Keratinocyte (primary cell): Measurements from ENCODE around the gene INO80D. TPM values are rescaled to one million over a fixed set of nuclear protein-coding genes. Genes with fewer than 3 reads are reported as not detected.

Source experiments
- DNase-seq: peaks from one replicate; pipeline ENCODE4 v3.0.0-alpha.2; 2011; ENCODE audit warnings: low read depth, missing footprints, low spot score
- FAIRE-seq: peaks from 2 replicates; lab custom pipeline; 2011; peaks lifted over from hg19 to GRCh38; lab: Jason Lieb, UNC
- H2AFZ ChIP-seq: 2 replicates; pipeline ENCODE4 v1.6.0; 2012; ENCODE audit warnings: low read length, control low read depth, inconsistent platforms; ENCODE audit not compliant: control insufficient read depth
- H3K27ac ChIP-seq: 2 replicates; pipeline ENCODE4 v1.5.1; 2011; ENCODE audit warnings: low read length; ENCODE audit not compliant: control insufficient read depth, insufficient read depth
- H3K27me3 ChIP-seq: 3 replicates; pipeline ENCODE4 v1.6.0; 2011; ENCODE audit warnings: low read length; ENCODE audit not compliant: control insufficient read depth, insufficient read depth; ENCODE audit errors: extremely low read depth
- H3K36me3 ChIP-seq, 2 experiments: 2 replicates in 1 of 2; 3 replicates in 1 of 2; pipeline ENCODE4 v1.5.1; 2011; ENCODE audit warnings: low read length in 2 of 2, mild to moderate bottlenecking in 1 of 2; ENCODE audit not compliant: control insufficient read depth in 2 of 2, insufficient read depth in 2 of 2; ENCODE audit errors: extremely low read depth in 1 of 2
- H3K4me1 ChIP-seq: 3 replicates; pipeline ENCODE4 v1.5.1; 2011; ENCODE audit warnings: low read length; ENCODE audit not compliant: control insufficient read depth, insufficient read depth; ENCODE audit errors: extremely low read depth
- H3K4me2 ChIP-seq: 3 replicates; pipeline ENCODE4 v1.6.0; 2011; ENCODE audit warnings: low read depth, low read length; ENCODE audit not compliant: control insufficient read depth, insufficient read depth; ENCODE audit errors: extremely low read depth
- H3K4me3 ChIP-seq, 3 experiments: fragments of 200-600 bp in 1 of 3; sonication (generic) in 1 of 3; 2 replicates in 2 of 3; 3 replicates in 1 of 3; pipeline ENCODE4 v1.5.1; 2011 to 2016; ENCODE audit warnings: low read length in 3 of 3, mild to moderate bottlenecking in 3 of 3, control low read depth in 2 of 3, inconsistent platforms in 1 of 3, low read depth in 1 of 3, mixed read lengths in 1 of 3, mixed run types in 1 of 3, moderate library complexity in 1 of 3; ENCODE audit not compliant: control insufficient read depth in 2 of 3, insufficient read depth in 2 of 3; ENCODE audit errors: extremely low read depth in 1 of 3
- H3K79me2 ChIP-seq: 2 replicates; pipeline ENCODE4 v1.6.0; 2012; ENCODE audit warnings: low read length; ENCODE audit not compliant: control insufficient read depth, insufficient read depth
- H3K9ac ChIP-seq: 3 replicates; pipeline ENCODE4 v1.6.0; 2011; ENCODE audit warnings: low read length; ENCODE audit not compliant: control insufficient read depth, insufficient read depth; ENCODE audit errors: extremely low read depth
- H3K9me1 ChIP-seq: 3 replicates; pipeline ENCODE4 v1.6.0; 2011; ENCODE audit warnings: low read length; ENCODE audit not compliant: control insufficient read depth, insufficient read depth; ENCODE audit errors: extremely low read depth
- H3K9me3 ChIP-seq: 2 replicates; pipeline ENCODE4 v1.5.1; 2012; ENCODE audit warnings: low read depth, low read length; ENCODE audit not compliant: control insufficient read depth
- H4K20me1 ChIP-seq: 3 replicates; pipeline ENCODE4 v1.6.0; 2011; ENCODE audit warnings: low read length; ENCODE audit not compliant: control insufficient read depth, insufficient read depth; ENCODE audit errors: extremely low read depth
- CTCF ChIP-seq, 3 experiments: IDR thresholded peaks in 1 of 3; conservative IDR thresholded peaks in 1 of 3; optimal IDR thresholded peaks in 1 of 3; 2 replicates in 2 of 3; 3 replicates in 1 of 3; pipeline versions ENCODE3 to v1.5.1; 2011; ENCODE audit warnings: low read length in 3 of 3, mild to moderate bottlenecking in 3 of 3, moderate library complexity in 2 of 3, control low read depth in 1 of 3, inconsistent platforms in 1 of 3; ENCODE audit not compliant: insufficient read depth in 2 of 3; ENCODE audit errors: extremely low read depth in 1 of 3
- EZH2 ChIP-seq: IDR thresholded peaks from one replicate; pipeline ENCODE4 v1.6.1; 2012; ENCODE audit warnings: inconsistent platforms, mild to moderate bottlenecking, low read length, moderate library complexity
- dilution Hi-C: fragments of 300-500 bp; cut with MboI; formaldehyde crosslinking; loops from one replicate; pipeline ENCODE4 v1.7.0; 2020; ENCODE audit warnings: low sequenced_read_pairs; ENCODE audit not compliant: extremely low pct_ligation_motif_present
- polyA minus RNA-seq, 3 experiments: library from RNA; depleted of rRNA, polyadenylated mRNA; stranded (reverse); fragments of >200 nt; gene quantifications; 1 replicate in 1 of 3; 2 replicates in 1 of 3; 3 replicates in 1 of 3; pipeline ENCODE4 v1.2.3, GENCODE V29; 2011
- polyA plus RNA-seq, 5 experiments: library from polyadenylated mRNA; depleted of rRNA in 3 of 5; stranded (reverse) in 3 of 5; stranded (forward) in 1 of 5; unstranded in 1 of 5; fragments of >200 nt; gene quantifications; 1 replicate in 1 of 5; 2 replicates in 3 of 5; 3 replicates in 1 of 5; pipeline versions ENCODE4 v1.2.1 to v1.2.3, GENCODE V29; 2011 to 2012; ENCODE audit warnings: missing spikeins in 2 of 5, low read depth in 1 of 5, low replicate concordance in 1 of 5

Gene INO80D
- polyA plus RNA-seq (4.1 to 6.4 TPM (median 4.6 TPM) in 3 replicates), polyA minus RNA-seq (23.7 to 37.6 TPM (median 36.7 TPM) in 3 replicates)
- polyA plus RNA-seq (2011; ENCODE audit: low read depth) = 4.0 TPM
- 1.8 and 2.3 TPM in 2 replicates for polyA plus RNA-seq (2011; cell fraction: cytosol; rRNA removed)
- polyA plus RNA-seq (2011; cell fraction: nucleus; rRNA removed) = 10.5 and 11.5 TPM in 2 replicates
- 2.4 and 4.1 TPM in 2 replicates for polyA plus RNA-seq (2012; ENCODE audit: low replicate concordance)
- 10.4 TPM for polyA minus RNA-seq (2011; cell fraction: cytosol; rRNA and poly(A)+ RNA removed)
- polyA minus RNA-seq (2011; cell fraction: nucleus; rRNA and poly(A)+ RNA removed) = 23.0 and 38.2 TPM in 2 replicates

GRCh38 chr2:206085742-206086445 lies at the start of gene INO80D:
Gene INO80D, minus strand, starts transcription at chr2:206086174. Its CDS starts 23,158 bp downstream, at chr2:206063016.
- peak within 1 kb of the TSS; percentile 98 for H3K9ac ChIP-seq
- H3K27ac ChIP-seq = peak within 1 kb of the TSS; percentile 96
- peak; percentile 28 for DNase-seq
- peaks cover 52% of the 10 kb centered on the region for H3K79me2 ChIP-seq
- peak; percentile 81 for FAIRE-seq
- H3K36me3 ChIP-seq = no peaks in the 10 kb centered on the region
- peak within 1 kb of the TSS; percentile 88 for H2AFZ ChIP-seq
- peaks cover 10% of the 10 kb centered on the region for H3K4me1 ChIP-seq
- TF ChIP-seq CTCF (optimal IDR thresholded peaks at IDR 0.05 in 1 of 3, IDR thresholded peaks at IDR 0.05 in 1 of 3, conservative IDR thresholded peaks at IDR 0.05 in 1 of 3; ENCODE audit: extremely low read depth in 1 of 3, insufficient read depth in 2 of 3, low read length in 3 of 3) (peak; percentile 53 to 69 (median 63)), EZH2 (no peak)
- H3K9me3 ChIP-seq = no peaks in the 10 kb centered on the region
- no peaks in the 10 kb centered on the region for H3K9me1 ChIP-seq
- H3K4me3 ChIP-seq = peak within 1 kb of the TSS; percentile 53 to 97 (median 92)
- H4K20me1 ChIP-seq = no peaks in the 10 kb centered on the region
- dilution Hi-C loops = no loop called here
- H3K27me3 ChIP-seq = no peaks in the 10 kb centered on the region
- H3K4me2 ChIP-seq = peak within 1 kb of the TSS; percentile 97

DNA sequence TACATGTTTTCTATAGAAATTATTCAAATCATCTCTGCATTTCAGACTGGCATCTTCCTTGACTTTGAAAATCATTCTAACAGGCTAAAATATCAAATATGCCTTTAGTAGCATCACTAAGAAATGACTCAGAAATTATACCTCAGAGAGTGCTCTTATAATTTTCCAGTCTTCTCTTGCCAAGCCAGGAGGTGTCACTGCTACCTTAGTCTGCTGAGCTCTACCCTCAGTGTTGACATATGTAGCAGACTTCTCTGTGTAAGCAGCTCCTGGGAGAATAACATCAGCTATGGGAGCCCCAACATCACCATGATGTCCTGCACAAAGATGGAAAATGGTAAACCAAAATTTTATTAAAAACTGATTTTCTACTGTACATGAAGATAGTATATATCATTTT lies 41.7 kb upstream of the INO80D start:
- Histone ChIP-seq H3K36me3 (peaks cover 8 to 11% of the 10 kb centered on the region in 2 experiments), H3K9ac (no peak overlapping the region), H3K27ac (no peak overlapping the region), H3K4me3 (no peak overlapping the region), H3K4me2 (no peak overlapping the region), H3K79me2 (no peaks in the 10 kb centered on the region), H4K20me1 (no peaks in the 10 kb centered on the region), H3K9me3 (no peaks in the 10 kb centered on the region), H3K9me1 (no peaks in the 10 kb centered on the region), H3K4me1 (peaks cover 5% of the 10 kb centered on the region), H3K27me3 (no peaks in the 10 kb centered on the region), H2AFZ (no peak overlapping the region)
- dilution Hi-C loops = no loop called here
- FAIRE-seq (peak; percentile 63), DNase-seq (no peak)
- TF ChIP-seq CTCF (optimal IDR thresholded peaks at IDR 0.05 in 1 of 3, IDR thresholded peaks at IDR 0.05 in 1 of 3, conservative IDR thresholded peaks at IDR 0.05 in 1 of 3; ENCODE audit: extremely low read depth in 1 of 3, insufficient read depth in 2 of 3, low read length in 3 of 3) = peak in 1 of 3 experiments; percentile 6
- no peak for TF ChIP-seq EZH2
